Measurements from ENCODE around the gene PUS10.

The PUS10 gene

DNA sequence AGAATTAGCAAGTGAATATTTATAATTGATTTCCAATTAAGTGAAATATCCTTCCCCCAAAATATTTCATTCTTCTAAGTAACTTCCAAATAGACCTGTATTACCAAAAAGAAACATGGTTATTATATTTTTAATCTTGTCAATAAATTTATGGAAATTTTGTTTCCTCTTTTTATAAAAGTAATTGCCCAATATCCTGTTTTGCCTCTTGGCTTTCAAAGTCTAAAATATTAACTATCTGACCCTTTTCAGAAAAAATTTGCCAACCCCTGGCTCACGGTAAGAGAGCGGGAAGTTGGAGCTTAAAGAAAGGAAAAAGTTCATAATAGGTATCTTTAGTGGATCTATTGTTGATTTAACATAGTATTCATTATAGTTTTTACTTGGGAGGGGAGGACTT is 27.2 kb upstream of the PUS10 start:
- Histone ChIP-seq H3K4me3 (ENCODE audit: low read depth, low read length) (no peak overlapping the region), H3K36me3 (ENCODE audit: control insufficient read depth in 2 of 2, insufficient read depth in 1 of 2, low read length in 2 of 2) (peaks cover 17 to 30% of the 10 kb centered on the region in 2 experiments), H3K9me3 (ENCODE audit: control insufficient read depth, insufficient read depth, low read depth, low read length) (no peaks in the 10 kb centered on the region), H3K4me1 (ENCODE audit: control insufficient read depth, insufficient read depth, low read length) (peaks cover 6% of the 10 kb centered on the region), H3K27ac (ENCODE audit: extremely low read depth, low read depth, low read length) (no peak overlapping the region)
- ChIA-PET POLR2A (no interaction called here), CTCF (interaction anchor here (1.0 kb wide), 1 partner anchor 11 kb away, joined by 4 read pairs; no protein-coding TSS in a partner anchor)
- TF ChIP-seq ZNF292 (tag by site-specific recombination; IDR thresholded peaks at IDR 0.05; ENCODE audit: borderline replicate concordance, low read depth) (no peak), BCL11B (tag by site-specific recombination; IDR thresholded peaks at IDR 0.05; ENCODE audit: low read depth) (no peak), GFI1B (tag by site-specific recombination; IDR thresholded peaks at IDR 0.05) (no peak), ZEB2 (tag by site-specific recombination; IDR thresholded peaks at IDR 0.05) (no peak), ZNF626 (tag by site-specific recombination; IDR thresholded peaks at IDR 0.05) (no peak), YY1 (tag by site-specific recombination; IDR thresholded peaks at IDR 0.05) (no peak), ZNF140 (tag by site-specific recombination; IDR thresholded peaks at IDR 0.05) (no peak), ZNF530 (tag by site-specific recombination; IDR thresholded peaks at IDR 0.05; ENCODE audit: low read depth) (no peak), ZFP3 (tag by site-specific recombination; IDR thresholded peaks at IDR 0.05; ENCODE audit: low read depth) (no peak), ZNF48 (tag by site-specific recombination; IDR thresholded peaks at IDR 0.05) (no peak), ZBTB8A (tag by site-specific recombination; IDR thresholded peaks at IDR 0.05) (no peak), ZNF768 (tag by site-specific recombination; IDR thresholded peaks at IDR 0.05) (no peak), TCF7L2 (IDR thresholded peaks at IDR 0.05; ENCODE audit: borderline replicate concordance, low read depth, low read length) (no peak)
- TF ChIP-seq, protein P1, sequence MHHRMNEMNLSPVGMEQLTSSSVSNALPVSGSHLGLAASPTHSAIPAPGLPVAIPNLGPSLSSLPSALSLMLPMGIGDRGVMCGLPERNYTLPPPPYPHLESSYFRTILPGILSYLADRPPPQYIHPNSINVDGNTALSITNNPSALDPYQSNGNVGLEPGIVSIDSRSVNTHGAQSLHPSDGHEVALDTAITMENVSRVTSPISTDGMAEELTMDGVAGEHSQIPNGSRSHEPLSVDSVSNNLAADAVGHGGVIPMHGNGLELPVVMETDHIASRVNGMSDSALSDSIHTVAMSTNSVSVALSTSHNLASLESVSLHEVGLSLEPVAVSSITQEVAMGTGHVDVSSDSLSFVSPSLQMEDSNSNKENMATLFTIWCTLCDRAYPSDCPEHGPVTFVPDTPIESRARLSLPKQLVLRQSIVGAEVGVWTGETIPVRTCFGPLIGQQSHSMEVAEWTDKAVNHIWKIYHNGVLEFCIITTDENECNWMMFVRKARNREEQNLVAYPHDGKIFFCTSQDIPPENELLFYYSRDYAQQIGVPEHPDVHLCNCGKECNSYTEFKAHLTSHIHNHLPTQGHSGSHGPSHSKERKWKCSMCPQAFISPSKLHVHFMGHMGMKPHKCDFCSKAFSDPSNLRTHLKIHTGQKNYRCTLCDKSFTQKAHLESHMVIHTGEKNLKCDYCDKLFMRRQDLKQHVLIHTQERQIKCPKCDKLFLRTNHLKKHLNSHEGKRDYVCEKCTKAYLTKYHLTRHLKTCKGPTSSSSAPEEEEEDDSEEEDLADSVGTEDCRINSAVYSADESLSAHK (tag by site-specific recombination; IDR thresholded peaks at IDR 0.05), result no peak

DNA sequence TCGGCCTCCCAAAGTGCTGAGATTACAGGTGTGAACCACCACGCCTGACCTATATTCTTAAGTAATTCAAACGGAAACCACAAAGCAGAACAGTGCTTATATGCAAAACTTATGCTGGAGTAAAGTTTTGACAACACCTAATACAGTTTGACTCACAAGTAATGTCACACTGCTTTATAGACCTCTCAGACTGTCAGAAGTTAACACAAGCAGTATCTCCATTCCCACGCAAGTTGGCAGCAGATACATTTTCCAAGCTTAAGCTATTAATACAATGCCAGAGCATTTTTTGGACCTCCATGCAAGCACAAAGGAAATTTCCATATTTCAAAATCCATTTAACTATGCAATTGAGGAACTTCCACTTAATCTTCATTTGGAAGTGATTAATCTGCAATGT is 26.6 kb upstream of the PUS10 start:
- TF ChIP-seq, protein P2, sequence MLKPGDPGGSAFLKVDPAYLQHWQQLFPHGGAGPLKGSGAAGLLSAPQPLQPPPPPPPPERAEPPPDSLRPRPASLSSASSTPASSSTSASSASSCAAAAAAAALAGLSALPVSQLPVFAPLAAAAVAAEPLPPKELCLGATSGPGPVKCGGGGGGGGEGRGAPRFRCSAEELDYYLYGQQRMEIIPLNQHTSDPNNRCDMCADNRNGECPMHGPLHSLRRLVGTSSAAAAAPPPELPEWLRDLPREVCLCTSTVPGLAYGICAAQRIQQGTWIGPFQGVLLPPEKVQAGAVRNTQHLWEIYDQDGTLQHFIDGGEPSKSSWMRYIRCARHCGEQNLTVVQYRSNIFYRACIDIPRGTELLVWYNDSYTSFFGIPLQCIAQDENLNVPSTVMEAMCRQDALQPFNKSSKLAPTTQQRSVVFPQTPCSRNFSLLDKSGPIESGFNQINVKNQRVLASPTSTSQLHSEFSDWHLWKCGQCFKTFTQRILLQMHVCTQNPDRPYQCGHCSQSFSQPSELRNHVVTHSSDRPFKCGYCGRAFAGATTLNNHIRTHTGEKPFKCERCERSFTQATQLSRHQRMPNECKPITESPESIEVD (tag by site-specific recombination; IDR thresholded peaks at IDR 0.05), result no peak
- no peak for TF ChIP-seq GLIS1 (tag by site-specific recombination; IDR thresholded peaks at IDR 0.05)
- TF ChIP-seq, protein P3, sequence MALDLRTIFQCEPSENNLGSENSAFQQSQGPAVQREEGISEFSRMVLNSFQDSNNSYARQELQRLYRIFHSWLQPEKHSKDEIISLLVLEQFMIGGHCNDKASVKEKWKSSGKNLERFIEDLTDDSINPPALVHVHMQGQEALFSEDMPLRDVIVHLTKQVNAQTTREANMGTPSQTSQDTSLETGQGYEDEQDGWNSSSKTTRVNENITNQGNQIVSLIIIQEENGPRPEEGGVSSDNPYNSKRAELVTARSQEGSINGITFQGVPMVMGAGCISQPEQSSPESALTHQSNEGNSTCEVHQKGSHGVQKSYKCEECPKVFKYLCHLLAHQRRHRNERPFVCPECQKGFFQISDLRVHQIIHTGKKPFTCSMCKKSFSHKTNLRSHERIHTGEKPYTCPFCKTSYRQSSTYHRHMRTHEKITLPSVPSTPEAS (tag by site-specific recombination; IDR thresholded peaks at IDR 0.05), result no peak
- no peak for TF ChIP-seq ZNF16 (tag by site-specific recombination; IDR thresholded peaks at IDR 0.05; ENCODE audit: low read depth)
- no peak for TF ChIP-seq SCRT1 (tag by site-specific recombination; IDR thresholded peaks at IDR 0.05; ENCODE audit: borderline replicate concordance)
- TF ChIP-seq ZBTB17 (tag by site-specific recombination; IDR thresholded peaks at IDR 0.05), result no peak
- no peak for TF ChIP-seq WT1 (tag by site-specific recombination; IDR thresholded peaks at IDR 0.05)
- Histone ChIP-seq H3K4me3 (ENCODE audit: low read depth, low read length) (no peak overlapping the region), H3K4me1 (ENCODE audit: control insufficient read depth, insufficient read depth, low read length) (peaks cover 6% of the 10 kb centered on the region), H3K36me3 (ENCODE audit: control insufficient read depth in 2 of 2, insufficient read depth in 1 of 2, low read length in 2 of 2) (peaks cover 17 to 25% of the 10 kb centered on the region in 2 experiments), H3K9me3 (ENCODE audit: control insufficient read depth, insufficient read depth, low read depth, low read length) (no peaks in the 10 kb centered on the region), H3K27ac (ENCODE audit: extremely low read depth, low read depth, low read length) (no peak overlapping the region)
- ChIA-PET POLR2A (no interaction called here), CTCF (no interaction called here)
